SW 1271 (cell line): ENCODE results near the gene PURA.
A peak's percentile ranks its signal among the peaks of the same experiment; 100 is the strongest.

Source experiments
- DNase-seq, 2 experiments: peaks; one replicate each; lab custom pipeline; 2025; lab: John Stamatoyannopoulos, UW

The PURA gene

DNA sequence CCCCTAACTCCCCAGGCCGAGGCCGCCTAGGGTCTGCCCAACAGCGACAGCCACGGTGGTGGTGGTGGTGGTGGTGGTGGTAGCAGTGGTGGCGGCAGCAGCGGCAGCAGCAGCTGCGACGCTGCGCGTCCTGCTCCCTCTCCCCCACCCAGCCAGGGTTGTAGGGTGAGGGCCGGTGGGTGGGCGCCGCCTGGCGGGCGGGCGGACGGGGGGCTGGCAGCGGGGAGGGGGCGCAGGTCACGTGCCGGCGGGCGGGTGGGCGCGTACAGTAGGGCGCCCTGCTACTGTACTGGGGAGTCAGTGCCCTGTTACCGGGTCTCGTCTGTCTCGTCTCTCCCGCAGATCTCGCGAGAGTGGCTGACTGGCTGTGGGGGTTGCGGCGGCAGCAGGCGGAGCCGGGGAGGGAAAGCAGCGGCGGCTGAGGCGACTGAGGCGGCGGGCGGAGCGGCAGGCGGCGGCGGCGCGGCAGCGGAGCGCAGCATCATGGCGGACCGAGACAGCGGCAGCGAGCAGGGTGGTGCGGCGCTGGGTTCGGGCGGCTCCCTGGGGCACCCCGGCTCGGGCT, at the start of gene PURA:
PURA (plus strand) TSS at position 411 of the 565 bp plus-strand sequence; CDS start at position 484, 73 bp downstream.
- peak; percentile 85 to 94 for DNase-seq

- no peak for DNase-seq
Measured at GRCh38 chr5:140072812-140073211, 41.1 kb upstream of the PURA start.

- DNase-seq, result peak in 1 of 2 experiments; percentile 37
Measured at GRCh38 chr5:140073296-140073695, 40.6 kb upstream of the PURA start.

DNA sequence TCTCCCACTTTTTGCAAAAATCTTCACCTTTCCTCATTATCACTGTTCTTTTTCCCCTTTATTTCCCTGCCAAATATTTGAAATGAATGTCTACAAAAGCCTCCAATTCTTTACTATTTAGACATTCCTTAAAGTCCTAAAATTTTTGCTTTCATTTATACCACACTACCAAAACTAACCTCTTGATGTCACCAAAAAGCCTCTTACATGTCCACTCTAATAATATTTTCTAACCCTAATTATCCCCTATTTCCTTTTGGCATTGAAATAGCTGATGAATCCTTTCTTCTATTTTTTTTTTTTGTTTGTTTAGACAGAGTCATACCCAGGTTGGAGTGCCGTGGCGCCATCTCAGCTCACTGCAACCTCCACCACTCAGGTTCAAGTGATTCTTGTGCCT, 38.5 kb upstream of the PURA start:
- DNase-seq, result peak in 1 of 2 experiments; percentile 58

GRCh38 chr5:140076142-140076541, 37.8 kb upstream of the PURA start:
- DNase-seq, result no peak

- DNase-seq, result no peak
Measured at GRCh38 chr5:140076788-140077187, 37.1 kb upstream of the PURA start.

DNA sequence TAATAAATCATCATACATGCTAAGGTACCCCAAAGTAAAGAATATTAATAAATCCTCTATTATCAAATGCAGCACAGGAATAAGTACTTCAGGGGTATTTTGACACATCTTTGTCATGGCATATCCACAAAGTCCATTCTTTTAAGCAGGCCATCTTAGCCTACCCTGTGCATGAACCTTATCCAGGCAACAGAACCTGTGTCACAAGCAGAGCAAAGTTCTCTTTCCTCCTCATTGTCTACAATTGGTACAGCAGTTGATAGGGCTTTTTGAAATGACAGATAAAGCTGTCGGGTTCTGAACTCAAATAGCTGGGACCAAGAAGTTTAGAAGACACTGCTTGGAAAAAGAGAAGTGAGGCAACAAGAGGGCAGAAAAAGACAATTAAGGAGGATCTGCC, 30.8 kb upstream of the PURA start:
- no peak for DNase-seq

DNA sequence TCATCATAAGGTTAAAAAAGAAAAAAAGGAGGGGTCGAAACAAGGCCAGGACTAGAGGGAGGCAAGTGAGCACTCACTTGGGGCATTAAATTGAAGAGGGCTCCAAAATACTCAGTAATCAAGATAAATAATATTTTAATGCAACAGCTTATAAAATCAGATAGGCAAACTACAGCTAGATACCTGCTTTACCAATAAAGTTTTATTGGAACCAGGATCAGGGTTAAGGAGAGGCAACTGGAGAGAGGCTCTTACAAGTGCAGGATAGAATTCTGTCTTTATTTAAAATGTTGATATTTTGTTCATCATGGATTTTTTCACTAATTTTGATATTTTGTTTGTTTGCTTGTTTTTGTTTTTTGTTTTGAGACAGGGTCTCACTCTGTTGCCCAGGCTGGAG, 30.3 kb upstream of the PURA start:
- DNase-seq, result no peak

GRCh38 chr5:140084541-140084940, 29.4 kb upstream of the PURA start:
- no peak for DNase-seq

DNA sequence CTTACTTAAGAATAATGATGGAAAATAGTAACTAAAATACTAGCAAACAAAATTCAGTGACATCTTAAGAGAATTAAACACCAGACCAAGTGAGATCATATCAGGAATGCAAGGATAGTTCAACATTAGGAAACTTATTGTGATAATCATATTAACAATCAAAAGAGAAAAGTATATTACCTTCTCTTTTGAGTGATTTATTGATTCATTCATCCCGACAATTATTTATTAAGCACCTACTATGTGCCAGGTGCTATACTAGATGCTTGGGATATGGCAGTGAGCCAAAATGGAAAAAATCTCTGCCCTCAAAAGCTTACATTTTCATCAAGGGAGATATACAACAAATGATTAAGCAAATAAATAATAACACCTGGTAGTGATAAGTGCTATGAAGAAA, 23.7 kb upstream of the PURA start:
- no peak for DNase-seq

DNA sequence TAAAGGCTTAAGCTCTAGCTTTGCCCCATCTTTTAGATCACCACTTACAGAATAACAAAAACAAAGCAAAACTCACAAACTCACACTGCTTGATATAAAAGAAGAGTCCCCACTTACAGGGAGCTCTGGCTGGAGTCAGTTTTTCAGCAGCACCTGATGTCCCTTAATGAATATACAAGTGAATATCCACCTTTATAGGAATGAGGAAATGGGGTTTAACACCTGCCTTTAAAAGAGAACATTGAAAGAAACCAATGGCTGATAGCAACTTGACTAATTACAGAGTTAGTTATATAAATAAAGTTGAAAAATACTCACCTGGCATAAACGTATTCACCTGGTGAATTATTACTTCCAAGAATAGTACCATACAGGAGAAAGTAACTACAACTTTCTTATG, 20.7 kb upstream of the PURA start:
- no peak for DNase-seq

DNA sequence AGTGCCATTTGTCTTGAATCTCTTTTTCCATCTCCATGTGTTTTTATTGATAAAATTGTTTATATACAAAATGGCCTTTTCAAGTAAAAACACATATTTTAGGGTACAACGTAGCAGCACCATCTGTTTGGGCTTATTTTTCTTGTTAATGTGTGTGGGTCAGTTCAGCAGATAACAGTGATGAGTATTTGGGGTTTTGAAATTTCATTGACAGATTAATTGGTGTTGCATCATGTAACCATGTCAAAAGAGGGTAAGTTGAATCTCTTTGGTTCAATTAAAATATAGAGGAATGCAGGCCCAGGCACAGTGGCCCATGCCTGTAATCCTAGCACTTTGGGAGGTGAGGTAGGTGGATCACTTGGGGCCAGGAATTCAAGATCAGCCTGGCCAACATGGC, 20.0 kb upstream of the PURA start:
- no peak for DNase-seq

DNA sequence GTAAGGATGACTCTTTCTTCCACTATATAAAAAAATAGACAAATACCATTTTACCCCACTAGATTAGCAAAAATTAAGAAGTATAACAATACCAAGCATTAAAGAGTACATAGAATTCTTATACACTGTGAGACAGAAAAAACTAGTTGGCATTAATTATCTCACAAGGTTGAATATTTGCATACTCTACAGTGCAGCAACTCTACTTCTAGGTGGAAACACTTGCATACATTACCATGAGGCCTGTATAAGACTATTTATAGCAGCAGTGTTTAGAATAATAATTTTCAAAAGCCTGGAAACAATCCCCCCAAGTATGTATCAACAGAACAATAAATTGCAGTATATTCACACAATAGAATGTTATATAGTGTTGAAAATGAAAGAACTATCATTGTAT, 19.0 kb upstream of the PURA start:
- no peak for DNase-seq

- DNase-seq, result no peak
Measured at GRCh38 chr5:140101179-140101578, 12.7 kb upstream of the PURA start.

DNA sequence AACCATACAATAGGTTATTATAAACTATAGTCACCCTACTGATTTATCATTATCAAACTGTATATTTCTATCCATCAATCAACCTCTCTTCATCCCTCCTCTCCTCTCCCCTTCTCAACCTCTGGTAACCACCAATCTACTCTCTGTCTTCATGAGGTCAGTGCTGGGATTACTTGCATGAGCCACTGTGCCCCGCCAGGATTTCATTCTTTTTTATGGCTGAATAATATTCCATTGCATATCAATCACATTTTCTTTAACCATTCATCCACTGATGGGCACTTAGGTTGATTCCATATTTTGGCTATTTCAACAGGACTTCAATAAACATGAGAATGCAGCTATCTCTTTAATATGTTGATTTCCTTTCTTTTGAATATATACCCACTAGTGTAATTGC, 10.8 kb upstream of the PURA start:
- DNase-seq, result no peak

- DNase-seq, result no peak
Measured at GRCh38 chr5:140104100-140104499, 9.8 kb upstream of the PURA start.

DNA sequence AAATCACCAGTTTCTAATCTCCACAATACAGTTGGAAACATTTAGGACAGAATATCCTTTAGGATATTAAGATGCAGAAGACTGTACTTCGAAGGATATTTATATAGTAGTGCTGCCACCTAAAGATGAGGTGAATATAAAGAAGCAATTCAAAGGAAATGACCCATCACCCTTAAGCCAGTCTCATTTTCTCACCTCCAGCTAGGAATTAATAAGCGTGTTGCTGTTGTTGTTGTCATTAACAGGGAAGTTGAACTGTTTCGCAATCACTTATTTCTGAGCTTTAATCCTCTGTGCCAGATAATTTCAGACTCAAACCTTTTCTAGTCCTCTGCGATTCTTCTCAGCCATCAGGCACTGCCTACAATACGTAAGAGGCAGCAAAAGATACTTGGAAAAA, 7.8 kb upstream of the PURA start:
- peak in 1 of 2 experiments; percentile 36 for DNase-seq

GRCh38 chr5:140106805-140107311, 7.1 kb upstream of the PURA start:
- DNase-seq, result no peak

- DNase-seq, result peak; percentile 81 to 91
Measured at GRCh38 chr5:140107312-140108092, 6.4 kb upstream of the PURA start.

- no peak for DNase-seq
Measured at GRCh38 chr5:140108093-140109017, 5.6 kb upstream of the PURA start.

GRCh38 chr5:140109018-140109758, 4.7 kb upstream of the PURA start:
- no peak for DNase-seq
